Measurements from ENCODE around the gene PPP1R3G. TPM values are rescaled to one million over a fixed set of nuclear protein-coding genes. Genes with fewer than 3 reads are reported as not detected.

The PPP1R3G gene
- total RNA-seq, 1 donor from 2014 or later = 0.05 TPM

GRCh38 chr6:5122504-5123112 lies 37.5 kb downstream of the PPP1R3G start:
- Mint-ChIP-seq H3K36me3 (ENCODE audit: low read depth) (no peaks in the 10 kb centered on the region), H3K27me3 (no peaks in the 10 kb centered on the region), H3K9me3 (no peaks in the 10 kb centered on the region), H3K27ac (no peak overlapping the region), H3K4me1 (no peaks in the 10 kb centered on the region), H3K4me3 (no peak overlapping the region)
- intact Hi-C loops (cut with micrococcal nuclease) = no loop called here
- no peak for DNase-seq

- DNase-seq = no peak
- H3K36me3 Mint-ChIP-seq (ENCODE audit: low read depth) = no peaks in the 10 kb centered on the region
- no peak overlapping the region for H3K27ac Mint-ChIP-seq
- intact Hi-C loops (cut with micrococcal nuclease) = no loop called here
- H3K9me3 Mint-ChIP-seq = no peaks in the 10 kb centered on the region
- no peaks in the 10 kb centered on the region for H3K27me3 Mint-ChIP-seq
- H3K4me1 Mint-ChIP-seq = no peaks in the 10 kb centered on the region
- H3K4me3 Mint-ChIP-seq = no peak overlapping the region
Measured at GRCh38 chr6:5123296-5124143, 38.4 kb downstream of the PPP1R3G start.

GRCh38 chr6:5124526-5124925 lies 39.4 kb downstream of the PPP1R3G start:
- Mint-ChIP-seq H3K4me3 (no peak overlapping the region), H3K36me3 (ENCODE audit: low read depth) (no peaks in the 10 kb centered on the region), H3K9me3 (no peaks in the 10 kb centered on the region), H3K27ac (no peak overlapping the region), H3K4me1 (no peaks in the 10 kb centered on the region), H3K27me3 (no peaks in the 10 kb centered on the region)
- intact Hi-C loops (cut with micrococcal nuclease) = no loop called here
- DNase-seq = no peak

- Mint-ChIP-seq H3K36me3 (ENCODE audit: low read depth) (no peaks in the 10 kb centered on the region), H3K9me3 (no peaks in the 10 kb centered on the region), H3K4me1 (no peaks in the 10 kb centered on the region), H3K27ac (no peak overlapping the region), H3K4me3 (no peak overlapping the region), H3K27me3 (no peaks in the 10 kb centered on the region)
- intact Hi-C loops (cut with micrococcal nuclease) = no loop called here
- DNase-seq = no peak
Measured at GRCh38 chr6:5125152-5126006, 40.2 kb downstream of the PPP1R3G start.

- intact Hi-C loops (cut with micrococcal nuclease) = no loop called here
- Mint-ChIP-seq H3K4me3 (no peak overlapping the region), H3K27me3 (no peaks in the 10 kb centered on the region)
Measured at GRCh38 chr6:5126214-5126613, 41.1 kb downstream of the PPP1R3G start.

GRCh38 chr6:5127106-5127687 lies 42.1 kb downstream of the PPP1R3G start:
- Mint-ChIP-seq H3K27me3 (no peaks in the 10 kb centered on the region), H3K9me3 (no peaks in the 10 kb centered on the region), H3K36me3 (ENCODE audit: low read depth) (no peaks in the 10 kb centered on the region)

More at GRCh38 chr6:5126214-5126613, 41.1 kb downstream of the PPP1R3G start:
- Mint-ChIP-seq H3K4me1 (no peaks in the 10 kb centered on the region), H3K27ac (no peak overlapping the region), H3K9me3 (no peaks in the 10 kb centered on the region), H3K36me3 (ENCODE audit: low read depth) (no peaks in the 10 kb centered on the region)
- DNase-seq = no peak

GRCh38 chr6:5128351-5128750 lies 43.2 kb downstream of the PPP1R3G start:
- Mint-ChIP-seq H3K27ac (no peak overlapping the region), H3K36me3 (ENCODE audit: low read depth) (no peaks in the 10 kb centered on the region), H3K4me1 (no peaks in the 10 kb centered on the region), H3K9me3 (no peaks in the 10 kb centered on the region), H3K4me3 (no peak overlapping the region), H3K27me3 (no peaks in the 10 kb centered on the region)
- no peak for DNase-seq
- intact Hi-C loops (cut with micrococcal nuclease) = no loop called here

More at GRCh38 chr6:5127106-5127687, 42.1 kb downstream of the PPP1R3G start:
- no peak overlapping the region for H3K4me3 Mint-ChIP-seq
- H3K27ac Mint-ChIP-seq = no peak overlapping the region
- no peaks in the 10 kb centered on the region for H3K4me1 Mint-ChIP-seq
- intact Hi-C loops (cut with micrococcal nuclease) = no loop called here
- no peak for DNase-seq

- Mint-ChIP-seq H3K4me3 (no peak overlapping the region), H3K27ac (no peak overlapping the region), H3K9me3 (no peaks in the 10 kb centered on the region), H3K36me3 (ENCODE audit: low read depth) (no peaks in the 10 kb centered on the region), H3K27me3 (no peaks in the 10 kb centered on the region), H3K4me1 (no peaks in the 10 kb centered on the region)
- no peak for DNase-seq
- intact Hi-C loops (cut with micrococcal nuclease) = no loop called here
Measured at GRCh38 chr6:5130135-5130866, 45.2 kb downstream of the PPP1R3G start.

- Mint-ChIP-seq H3K36me3 (ENCODE audit: low read depth) (no peaks in the 10 kb centered on the region), H3K4me1 (peaks cover 3% of the 10 kb centered on the region), H3K27me3 (no peaks in the 10 kb centered on the region), H3K27ac (no peak overlapping the region), H3K4me3 (no peak overlapping the region), H3K9me3 (no peaks in the 10 kb centered on the region)
- DNase-seq = no peak
- intact Hi-C loops (cut with micrococcal nuclease) = no loop called here
Measured at GRCh38 chr6:5132731-5133130, 47.6 kb downstream of the PPP1R3G start.

- no peaks in the 10 kb centered on the region for H3K36me3 Mint-ChIP-seq (ENCODE audit: low read depth)
- intact Hi-C loops (cut with micrococcal nuclease) = no loop called here
- DNase-seq = no peak
Measured at GRCh38 chr6:5133943-5134342, 48.8 kb downstream of the PPP1R3G start.

GRCh38 chr6:5135788-5136376 lies 50.7 kb downstream of the PPP1R3G start:
- no peak overlapping the region for H3K4me3 Mint-ChIP-seq
- peaks cover 5% of the 10 kb centered on the region for H3K4me1 Mint-ChIP-seq
- no peak overlapping the region for H3K27ac Mint-ChIP-seq
- peak; percentile 83 for DNase-seq
- no peaks in the 10 kb centered on the region for H3K9me3 Mint-ChIP-seq
- no peaks in the 10 kb centered on the region for H3K36me3 Mint-ChIP-seq (ENCODE audit: low read depth)
- intact Hi-C loops (cut with micrococcal nuclease) = no loop called here
- H3K27me3 Mint-ChIP-seq = no peaks in the 10 kb centered on the region

More at GRCh38 chr6:5133943-5134342, 48.8 kb downstream of the PPP1R3G start:
- Mint-ChIP-seq H3K4me3 (no peak overlapping the region), H3K27ac (no peak overlapping the region), H3K27me3 (no peaks in the 10 kb centered on the region), H3K9me3 (no peaks in the 10 kb centered on the region), H3K4me1 (peaks cover 3% of the 10 kb centered on the region)

GRCh38 chr6:5136851-5137250 lies 51.7 kb downstream of the PPP1R3G start:
- Mint-ChIP-seq H3K27ac (no peak overlapping the region), H3K4me3 (no peak overlapping the region), H3K27me3 (no peaks in the 10 kb centered on the region), H3K36me3 (ENCODE audit: low read depth) (no peaks in the 10 kb centered on the region), H3K4me1 (peaks cover 6% of the 10 kb centered on the region), H3K9me3 (no peaks in the 10 kb centered on the region)
- DNase-seq = no peak
- intact Hi-C loops (cut with micrococcal nuclease) = no loop called here
